ENCODE measurements around the gene EVX2. TPM values are rescaled to one million over a fixed set of nuclear protein-coding genes. Genes with fewer than 3 reads are reported as not detected.

Gene EVX2
- total and polyA plus RNA-seq, 2 donors (not counting 1 experiment from before 2014, with no cell fraction given) = not detected

DNA sequence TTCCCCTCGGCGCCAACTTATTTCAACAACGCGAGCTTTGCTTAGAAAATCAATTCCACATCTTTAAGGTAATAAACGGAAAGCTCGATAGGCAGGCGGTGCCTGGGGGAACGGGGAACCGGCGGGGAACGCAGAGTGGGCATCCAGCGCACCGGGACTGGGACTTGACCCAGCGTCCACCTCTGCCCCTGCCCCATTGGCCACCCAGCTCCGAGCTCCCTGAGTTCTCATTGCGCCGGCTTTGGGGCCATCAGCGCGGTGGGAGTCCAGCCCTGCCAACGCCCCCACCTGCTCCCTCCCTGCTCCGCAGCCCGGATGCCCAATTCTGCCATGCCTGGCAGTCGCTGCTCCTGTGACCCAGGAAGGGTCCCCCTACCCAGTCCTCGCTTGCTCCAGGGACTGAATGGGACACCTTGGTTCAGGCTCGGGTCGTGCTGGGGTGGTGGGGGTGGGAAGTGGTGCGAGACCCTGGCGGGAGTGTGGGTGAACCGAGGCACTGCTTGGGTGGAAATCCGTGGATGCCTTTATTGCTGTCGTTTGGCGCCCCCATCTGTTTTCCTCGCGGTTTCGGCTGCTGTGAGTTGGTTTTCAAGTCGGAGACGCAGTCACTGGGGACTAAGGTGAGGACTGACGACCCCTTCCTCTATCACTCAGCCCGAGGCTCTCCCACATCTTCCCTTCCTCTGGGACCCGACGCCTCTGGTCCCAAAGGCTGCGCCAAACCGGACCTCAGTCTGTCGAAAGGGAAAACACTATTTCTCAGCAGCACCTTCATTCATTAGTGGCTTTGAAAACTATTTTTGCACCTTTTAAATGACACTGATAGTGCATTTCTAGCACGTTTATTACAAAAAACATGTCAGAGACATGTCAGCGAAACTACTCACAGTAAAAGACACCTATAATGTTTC is 2.4 kb upstream of the EVX2 start:
- peaks cover 0 to 100% (median 87%) of the 10 kb centered on the region in 4 experiments for H3K27me3 ChIP-seq (replicated peaks in 1 of 4; ENCODE audit: control extremely low read depth in 1 of 4, control insufficient read depth in 3 of 4, insufficient read depth in 4 of 4, low read length in 3 of 4)
- Mint-ChIP-seq H3K9me3 (ENCODE audit: insufficient read depth) (peaks cover 3% of the 10 kb centered on the region), H3K4me3 (no peak overlapping the region), H3K4me1 (peaks cover 4% of the 10 kb centered on the region), H3K27ac (peak overlapping the region; percentile 29), H3K27me3 (peaks cover 82% of the 10 kb centered on the region)
- H3K36me3 ChIP-seq (replicated peaks in 1 of 2; ENCODE audit: control extremely low read depth in 1 of 2, control insufficient read depth in 1 of 2, extremely low read depth in 1 of 2, insufficient read depth in 2 of 2, low read length in 1 of 2) = no peaks in the 10 kb centered on the region
- no peaks in the 10 kb centered on the region for H4K20me1 ChIP-seq (ENCODE audit: control insufficient read depth, insufficient read depth, low read length, poor library complexity, severe bottlenecking)
- ChIA-PET CTCF (interaction anchor here (0.8 to 1.4 kb wide), 2 partner anchors 11 to 857 kb away, joined by 3 to 5 read pairs; no protein-coding TSS in a partner anchor), POLR2A (no interaction called here)
- no peak overlapping the region for H2AFZ ChIP-seq (ENCODE audit: insufficient read depth, low read depth, low read length, poor library complexity, severe bottlenecking)
- peaks cover 1 to 75% (median 33%) of the 10 kb centered on the region in 3 donors for H3K9me3 ChIP-seq (ENCODE audit: control extremely low read depth in 1 of 3, control insufficient read depth in 2 of 3, insufficient read depth in 1 of 3, low read length in 2 of 3)
- no peak overlapping the region for H3K4me2 ChIP-seq (replicated peaks; ENCODE audit: low read depth, low read length, poor library complexity, severe bottlenecking)
- H3K27ac ChIP-seq (ENCODE audit: low read length in 2 of 2) = no peak overlapping the region
- H3K4me1 ChIP-seq (ENCODE audit: control insufficient read depth in 2 of 2, insufficient read depth in 2 of 2, low read length in 2 of 2) = peaks cover 10 to 14% of the 10 kb centered on the region in 2 donors
- H3K79me2 ChIP-seq (ENCODE audit: control insufficient read depth, insufficient read depth, low read length) = no peaks in the 10 kb centered on the region
- WGBS (ENCODE audit: insufficient coverage) = 7% methylated on average over 42 of the region's 46 CpGs
- ATAC-seq (ENCODE audit: low read depth) (no peak), DNase-seq (no peak)
- H3K9ac ChIP-seq (ENCODE audit: low read length) = no peak overlapping the region
- intact Hi-C loops (cut with micrococcal nuclease) = no loop called here
- no peak overlapping the region for H3K4me3 ChIP-seq (ENCODE audit: control extremely low read depth in 1 of 5, extremely low read depth in 1 of 5, insufficient read depth in 1 of 5, low read depth in 2 of 5, low read length in 4 of 5)
- TF ChIP-seq, protein P1, sequence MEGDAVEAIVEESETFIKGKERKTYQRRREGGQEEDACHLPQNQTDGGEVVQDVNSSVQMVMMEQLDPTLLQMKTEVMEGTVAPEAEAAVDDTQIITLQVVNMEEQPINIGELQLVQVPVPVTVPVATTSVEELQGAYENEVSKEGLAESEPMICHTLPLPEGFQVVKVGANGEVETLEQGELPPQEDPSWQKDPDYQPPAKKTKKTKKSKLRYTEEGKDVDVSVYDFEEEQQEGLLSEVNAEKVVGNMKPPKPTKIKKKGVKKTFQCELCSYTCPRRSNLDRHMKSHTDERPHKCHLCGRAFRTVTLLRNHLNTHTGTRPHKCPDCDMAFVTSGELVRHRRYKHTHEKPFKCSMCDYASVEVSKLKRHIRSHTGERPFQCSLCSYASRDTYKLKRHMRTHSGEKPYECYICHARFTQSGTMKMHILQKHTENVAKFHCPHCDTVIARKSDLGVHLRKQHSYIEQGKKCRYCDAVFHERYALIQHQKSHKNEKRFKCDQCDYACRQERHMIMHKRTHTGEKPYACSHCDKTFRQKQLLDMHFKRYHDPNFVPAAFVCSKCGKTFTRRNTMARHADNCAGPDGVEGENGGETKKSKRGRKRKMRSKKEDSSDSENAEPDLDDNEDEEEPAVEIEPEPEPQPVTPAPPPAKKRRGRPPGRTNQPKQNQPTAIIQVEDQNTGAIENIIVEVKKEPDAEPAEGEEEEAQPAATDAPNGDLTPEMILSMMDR (IDR thresholded peaks at IDR 0.05) = no peak
- TF ChIP-seq EZH2 (IDR thresholded peaks at IDR 0.05; ENCODE audit: borderline replicate concordance, insufficient read depth, low read depth, low read length, poor library complexity, severe bottlenecking) = no peak
